Omental fat pad (tissue), 4 donors: ENCODE results near the gene ATF7IP2. TPM values are rescaled to one million over a fixed set of nuclear protein-coding genes. Genes with fewer than 3 reads are reported as not detected.

Experiments
- ATAC-seq: fragments of 150-250 bp; one replicate; pipeline ENCODE4 v1.9.1; 2016; ENCODE audit warnings: mild to moderate bottlenecking, moderate library complexity; ENCODE audit not compliant: low FRiP score
- DNase-seq: peaks from one replicate; pipeline ENCODE4 v3.0.0-alpha.2; 2019; ENCODE audit warnings: low spot score
- CTCF ChIP-seq, 3 donors: fragments of 450-650 bp; IDR thresholded peaks; one replicate each; pipeline ENCODE4 v1.5.1; 2016 to 2017; ENCODE audit warnings: antibody characterized with exemption in 3 of 3, mild to moderate bottlenecking in 3 of 3, moderate library complexity in 2 of 3
- total RNA-seq, 4 donors: library from RNA; depleted of rRNA; stranded (reverse); fragments of >200 nt; gene quantifications; one replicate each; pipeline ENCODE4 v1.1.0, GENCODE V29; 2016

The ATF7IP2 gene
- total RNA-seq, 4 donors from 2014 or later: 11.3 to 16.4 (median 12.7) TPM

DNA sequence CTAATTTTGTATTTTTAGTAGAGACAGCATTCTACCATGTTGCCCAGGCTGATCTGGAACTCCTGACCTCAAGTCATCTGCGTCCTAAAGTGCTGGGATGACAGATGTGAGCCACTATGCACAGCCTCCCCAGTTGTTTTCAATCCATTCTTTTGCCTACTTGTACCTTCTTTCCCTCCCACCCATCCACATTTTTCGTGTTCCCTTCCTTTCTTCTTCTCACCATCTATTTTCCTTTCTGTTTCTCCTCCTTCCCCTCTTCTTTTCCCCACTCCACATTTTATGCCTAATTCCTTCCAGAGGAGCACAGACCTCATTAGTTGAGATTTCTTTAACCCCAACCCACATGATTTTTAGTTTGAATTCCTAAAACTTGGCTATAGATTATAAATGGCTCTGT, 94.3 kb downstream of the ATF7IP2 start:
- no peak for TF ChIP-seq CTCF (IDR thresholded peaks at IDR 0.05)
- ATAC-seq (no peak), DNase-seq (no peak)

- DNase-seq: no peak
- TF ChIP-seq CTCF (IDR thresholded peaks at IDR 0.05): no peak
- ATAC-seq: no peak
Observed at GRCh38 chr16:10485159-10485558, 99.3 kb downstream of the ATF7IP2 start.

GRCh38 chr16:10485698-10486382, 100.0 kb downstream of the ATF7IP2 start:
- no peak for DNase-seq
- TF ChIP-seq CTCF (IDR thresholded peaks at IDR 0.05): no peak

GRCh38 chr16:10490141-10490540, 104.3 kb downstream of the ATF7IP2 start:
- ATAC-seq: no peak
- no peak for TF ChIP-seq CTCF (IDR thresholded peaks at IDR 0.05)

More at GRCh38 chr16:10485698-10486382, 100.0 kb downstream of the ATF7IP2 start:
- ATAC-seq: no peak

DNA sequence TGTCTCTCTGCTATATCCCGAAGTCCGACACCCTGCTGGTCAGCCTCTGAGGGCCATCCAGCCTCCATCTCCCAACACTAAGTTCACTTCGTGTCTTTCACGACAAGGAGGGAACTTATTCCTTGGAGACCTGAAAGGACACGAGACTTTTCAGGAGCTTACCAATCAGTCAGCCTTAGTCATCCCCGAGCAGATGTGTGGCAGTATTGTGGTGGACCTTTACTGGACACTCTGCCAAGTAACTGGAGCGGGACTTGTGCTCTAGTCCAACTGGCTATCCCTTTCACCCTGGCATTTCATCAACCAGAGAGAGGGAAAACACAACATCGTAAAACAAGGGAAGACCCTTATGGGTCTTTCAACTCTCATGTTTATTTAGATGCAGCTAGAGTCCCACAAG, 107.4 kb downstream of the ATF7IP2 start:
- ATAC-seq: no peak
- no peak for DNase-seq
- no peak for TF ChIP-seq CTCF (IDR thresholded peaks at IDR 0.05)

More at GRCh38 chr16:10490141-10490540, 104.3 kb downstream of the ATF7IP2 start:
- DNase-seq: no peak

- no peak for TF ChIP-seq CTCF (IDR thresholded peaks at IDR 0.05)
- DNase-seq: no peak
- ATAC-seq: no peak
Observed at GRCh38 chr16:10494343-10495030, 108.6 kb downstream of the ATF7IP2 start.

DNA sequence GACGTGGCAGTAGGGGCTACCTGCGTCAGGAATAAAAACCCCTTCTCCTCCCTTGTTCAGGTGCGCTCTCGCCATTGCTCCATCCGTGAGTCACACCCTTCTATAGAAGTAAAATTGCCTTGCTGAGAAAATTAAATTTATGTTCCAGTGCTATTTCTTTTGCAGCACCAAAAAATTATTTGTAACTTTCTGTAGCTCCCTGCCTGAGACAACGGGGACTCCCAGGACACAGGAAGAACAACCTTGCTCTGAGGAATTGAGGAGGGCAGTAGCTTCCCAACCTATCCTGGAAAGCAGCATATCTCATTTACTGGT, 109.1 kb downstream of the ATF7IP2 start:
- no peak for TF ChIP-seq CTCF (IDR thresholded peaks at IDR 0.05)
- no peak for DNase-seq
- no peak for ATAC-seq
